Lung (tissue), 12 donors: Measurements from ENCODE around the gene EMC6. TPM values are rescaled to one million over a fixed set of nuclear protein-coding genes. Genes with fewer than 3 reads are reported as not detected.
A peak's percentile ranks its signal among the peaks of the same experiment; 100 is the strongest.

ENCODE experiments used
- ATAC-seq: fragments of 200-7000 bp; cut with Tn5 transposase; one replicate; pipeline ENCODE4 v1.9.1; 2020; ENCODE audit warnings: moderate number of reproducible peaks; ENCODE audit not compliant: insufficient read depth, low FRiP score
- DNase-seq, 3 donors: peaks; one replicate each; pipeline ENCODE4 v3.0.0-alpha.2; 2013 to 2017
- H3K27ac ChIP-seq, 2 donors: one replicate each; pipeline ENCODE4 v1.5.1; 2013; ENCODE audit warnings: mild to moderate bottlenecking in 2 of 2, moderate library complexity in 2 of 2, control low read depth in 1 of 2, inconsistent platforms in 1 of 2, low read depth in 1 of 2, low read length in 1 of 2
- H3K27me3 ChIP-seq, 3 donors: one replicate each; pipeline ENCODE4 v1.5.1; 2013; ENCODE audit warnings: low read length in 2 of 3; ENCODE audit not compliant: control insufficient read depth in 3 of 3, insufficient read depth in 3 of 3
- H3K36me3 ChIP-seq, 4 donors: one replicate each; pipeline ENCODE4 v1.5.1; 2013; ENCODE audit warnings: low read length in 4 of 4, mild to moderate bottlenecking in 1 of 4, moderate library complexity in 1 of 4; ENCODE audit not compliant: control insufficient read depth in 4 of 4, insufficient read depth in 4 of 4
- H3K4me1 ChIP-seq, 5 donors: one replicate each; pipeline ENCODE4 v1.5.1; 2013; ENCODE audit warnings: low read length in 5 of 5, mild to moderate bottlenecking in 2 of 5, moderate library complexity in 1 of 5; ENCODE audit not compliant: control insufficient read depth in 5 of 5, insufficient read depth in 5 of 5
- H3K4me3 ChIP-seq: one replicate; pipeline ENCODE4 v1.5.1; 2013; ENCODE audit warnings: mild to moderate bottlenecking, control low read depth, moderate library complexity
- H3K9ac ChIP-seq, 2 donors: one replicate each; pipeline ENCODE4 v1.5.1; 2013; ENCODE audit warnings: low read length in 2 of 2, control low read depth in 1 of 2; ENCODE audit not compliant: insufficient read depth in 1 of 2
- H3K9me3 ChIP-seq, 4 donors: one replicate each; pipeline ENCODE4 v1.5.1; 2013; ENCODE audit warnings: low read length in 3 of 4, mild to moderate bottlenecking in 1 of 4, moderate library complexity in 1 of 4; ENCODE audit not compliant: control insufficient read depth in 4 of 4, insufficient read depth in 3 of 4
- CTCF ChIP-seq: IDR thresholded peaks from 2 replicates; pipeline ENCODE4 v1.5.1; 2012; ENCODE audit warnings: mild to moderate bottlenecking; ENCODE audit errors: control extremely low read depth, extremely low read depth
- WGBS, 2 donors: extraction: QIAGEN DNeasy Blood & Tissue Kit; methylation state at CpG; one replicate each; pipeline ENCODE4 v1.1.7; 2013; 5-methylcytosine and 5-hydroxymethylcytosine counted together
- polyA plus RNA-seq, 2 donors: library from polyadenylated mRNA; stranded (reverse); fragments of 200-250 nt; gene quantifications; one replicate each; pipeline ENCODE4 v1.2.1, GENCODE V29; 2013
- total RNA-seq, 2 donors: library from RNA; depleted of rRNA in 1 of 2; stranded (reverse); fragments of >200 nt in 1 of 2; gene quantifications; one replicate each; pipeline ENCODE4 v1.2.1, GENCODE V29; 2014 to 2021
- donor health status: control.
- donor health status: control.
- donor health status: Bipolar disorder and iron deficiency.
- donor health status: healthy.
- donor health status: DM: yes; HTN: yes; CAD: no.

Gene EMC6
- total and polyA plus RNA-seq, 4 donors: 10.9 to 93.4 (median 62.5) TPM

- no peak for TF ChIP-seq CTCF
- Histone ChIP-seq H3K4me1 (no peaks in the 10 kb centered on the region), H3K9me3 (no peaks in the 10 kb centered on the region), H3K4me3 (no peak overlapping the region), H3K9ac (no peak overlapping the region), H3K27ac (peak overlapping the region in 1 of 2 donors; percentile 22), H3K36me3 (peaks cover 4 to 39% (median 30%) of the 10 kb centered on the region in 4 donors), H3K27me3 (no peaks in the 10 kb centered on the region)
- DNase-seq (no peak), ATAC-seq (no peak)
- 80 to 86% methylated on average over 16 of the region's 16 CpGs for WGBS, 2 donors
Observed at GRCh38 chr17:3626831-3627768, 41.5 kb upstream of the EMC6 start.

GRCh38 chr17:3627769-3628167 lies 40.8 kb upstream of the EMC6 start:
- Histone ChIP-seq H3K4me1 (no peaks in the 10 kb centered on the region), H3K27me3 (no peaks in the 10 kb centered on the region), H3K9ac (no peak overlapping the region), H3K9me3 (no peaks in the 10 kb centered on the region), H3K27ac (peak overlapping the region in 1 of 2 donors; percentile 22), H3K4me3 (no peak overlapping the region), H3K36me3 (peaks cover 0 to 36% (median 27%) of the 10 kb centered on the region in 4 donors)
- no peak for TF ChIP-seq CTCF
- DNase-seq (no peak), ATAC-seq (no peak)
- WGBS, 2 donors: 90 to 95% methylated on average over 11 of the region's 11 CpGs

GRCh38 chr17:3630781-3631180 lies 37.8 kb upstream of the EMC6 start:
- DNase-seq (no peak), ATAC-seq (no peak)
- H3K4me3 ChIP-seq: no peak overlapping the region
- no peak overlapping the region for H3K9ac ChIP-seq
- no peak for TF ChIP-seq CTCF
- no peaks in the 10 kb centered on the region for H3K9me3 ChIP-seq
- peaks cover 0 to 24% (median 6%) of the 10 kb centered on the region in 4 donors for H3K36me3 ChIP-seq
- H3K27me3 ChIP-seq: no peaks in the 10 kb centered on the region
- no peak overlapping the region for H3K27ac ChIP-seq
- peaks cover 0 to 8% (median 0%) of the 10 kb centered on the region in 5 donors for H3K4me1 ChIP-seq
- 89 to 94% methylated on average over 10 of the region's 10 CpGs for WGBS, 2 donors
